SK-N-SH (cell line): ENCODE measurements around the gene GAMT. TPM values are rescaled to one million over a fixed set of nuclear protein-coding genes. Genes with fewer than 3 reads are reported as not detected.

Experiments used
- CTCF ChIA-PET: fragments of 300-600, 350-600 bp; formaldehyde crosslinking; extraction: SDS; loops from one replicate; lab custom pipeline; 2021; lab: Yijun Ruan, JAX
- POLR2A ChIA-PET: fragments of 350-600 bp; sonication (Branson Sonifier 250); formaldehyde crosslinking; extraction: SDS; loops from one replicate; lab custom pipeline; 2020; ENCODE audit warnings: antibody characterized with exemption, inconsistent platforms; lab: Yijun Ruan, JAX
- DNase-seq: peaks from one replicate; pipeline ENCODE4 v3.0.0; 2012
- H2AFZ ChIP-seq: fragments of 200-600 bp; sonication (generic); 2 replicates; pipeline ENCODE4 v1.8.1; 2016; ENCODE audit warnings: antibody characterized with exemption, mild to moderate bottlenecking, low read depth
- H3F3A ChIP-seq: fragments of 200-600 bp; sonication (generic); replicated peaks from 2 replicates; pipeline ENCODE3; 2016; ENCODE audit warnings: antibody characterized with exemption, mild to moderate bottlenecking; ENCODE audit not compliant: insufficient read depth
- H3K27ac ChIP-seq, 2 experiments: fragments of 200-500 bp in 1 of 2; fragments of 200-600 bp in 1 of 2; sonication (Bioruptor generic) in 1 of 2; sonication (generic), shearing (Covaris generic) in 1 of 2; 2 replicates each; pipeline versions ENCODE4 v1.5.1 to v1.6.1; 2014 to 2016; ENCODE audit warnings: low read depth in 2 of 2, inconsistent platforms in 1 of 2, low read length in 1 of 2, mild to moderate bottlenecking in 1 of 2, mixed read lengths in 1 of 2
- H3K27me3 ChIP-seq: fragments of 200-600 bp; sonication (generic), shearing (Covaris generic); 2 replicates; pipeline ENCODE4 v1.6.1; 2016; ENCODE audit warnings: mixed run types; ENCODE audit not compliant: insufficient read depth
- H3K36me3 ChIP-seq, 2 experiments: fragments of 200-500 bp in 1 of 2; fragments of 200-600 bp in 1 of 2; sonication (Bioruptor generic) in 1 of 2; sonication (generic) in 1 of 2; replicated peaks in 1 of 2; 2 replicates each; pipeline versions ENCODE3 to v1.5.1; 2014 to 2016; ENCODE audit warnings: low read length in 1 of 2, mild to moderate bottlenecking in 1 of 2; ENCODE audit not compliant: insufficient read depth in 2 of 2, control insufficient read depth in 1 of 2
- H3K4me1 ChIP-seq, 2 experiments: fragments of 200-500 bp in 1 of 2; fragments of 200-600 bp in 1 of 2; sonication (Bioruptor generic) in 1 of 2; sonication (generic), shearing (Covaris generic) in 1 of 2; 2 replicates each; pipeline versions ENCODE4 v1.5.1 to v1.6.1; 2014 to 2016; ENCODE audit warnings: low read depth in 1 of 2, low read length in 1 of 2, mixed run types in 1 of 2; ENCODE audit not compliant: insufficient read depth in 2 of 2, control insufficient read depth in 1 of 2
- H3K4me2 ChIP-seq: fragments of 200-600 bp; sonication (generic), shearing (Covaris generic); 2 replicates; pipeline ENCODE4 v1.6.1; 2017; ENCODE audit warnings: mixed run types
- H3K4me3 ChIP-seq, 2 experiments: fragments of 200-500 bp in 1 of 2; fragments of 200-600 bp in 1 of 2; sonication (Bioruptor generic) in 1 of 2; sonication (generic), shearing (Covaris generic) in 1 of 2; 2 replicates each; pipeline versions ENCODE4 v1.5.1 to v1.8.1; 2014 to 2016; ENCODE audit warnings: low read depth in 2 of 2, inconsistent platforms in 1 of 2, low read length in 1 of 2, mild to moderate bottlenecking in 1 of 2, mixed read lengths in 1 of 2, moderate library complexity in 1 of 2
- H3K79me2 ChIP-seq: fragments of 200-600 bp; sonication (generic); 2 replicates; pipeline ENCODE4 v1.8.1; 2017; ENCODE audit warnings: mild to moderate bottlenecking; ENCODE audit not compliant: insufficient read depth
- H3K9ac ChIP-seq: fragments of 200-600 bp; sonication (generic); 2 replicates; pipeline ENCODE4 v1.6.1; 2017; ENCODE audit warnings: mixed run types
- H3K9me2 ChIP-seq: fragments of 200-600 bp; sonication (generic); 2 replicates; pipeline ENCODE4 v1.6.1; 2017; ENCODE audit warnings: mixed run types
- H3K9me3 ChIP-seq: fragments of 200-600 bp; sonication (generic); 2 replicates; pipeline ENCODE4 v1.6.1; 2017; ENCODE audit warnings: mixed run types, mild to moderate bottlenecking, moderate library complexity
- H4K20me1 ChIP-seq: fragments of 200-600 bp; sonication (generic); 2 replicates; pipeline ENCODE4 v1.6.1; 2017; ENCODE audit warnings: mild to moderate bottlenecking, mixed run types; ENCODE audit not compliant: insufficient read depth
- CHD2 ChIP-seq: fragments of 150-350 bp; IDR thresholded peaks from 2 replicates; pipeline ENCODE4 v1.6.1; 2018; ENCODE audit warnings: low read length; ENCODE audit not compliant: partially characterized antibody
- EP300 ChIP-seq, 2 experiments: IDR thresholded peaks; 2 replicates each; pipeline versions ENCODE4 v1.4.0 to v1.6.1; 2012; ENCODE audit warnings: borderline replicate concordance in 1 of 2, low read depth in 1 of 2, low read length in 1 of 2
- EZH2phosphoT487 ChIP-seq: fragments of 200-600 bp; sonication (generic); IDR thresholded peaks from 2 replicates; pipeline ENCODE4 v1.6.1; 2017; ENCODE audit warnings: low read depth, mixed run types, mild to moderate bottlenecking, antibody characterized with exemption, moderate library complexity, borderline replicate concordance
- FOXJ3 ChIP-seq: sonication (generic); formaldehyde crosslinking; IDR thresholded peaks from 2 replicates; pipeline ENCODE4 v1.5.1; 2020; ENCODE audit warnings: mild to moderate bottlenecking, missing genetic modification reagents
- FOXM1 ChIP-seq: IDR thresholded peaks from 2 replicates; pipeline ENCODE4 v1.4.0; 2012; ENCODE audit warnings: low read depth, mild to moderate bottlenecking
- JUND ChIP-seq: IDR thresholded peaks from 2 replicates; pipeline ENCODE4 v1.4.0; 2012
- MXI1 ChIP-seq: IDR thresholded peaks from 2 replicates; pipeline ENCODE4 v1.6.1; 2012; ENCODE audit warnings: mild to moderate bottlenecking, low read depth, low read length, improper control_type of control experiment
- NRF1 ChIP-seq: IDR thresholded peaks from 2 replicates; pipeline ENCODE4 v1.6.1; 2012; ENCODE audit warnings: low read depth, mild to moderate bottlenecking, low read length
- RAD21 ChIP-seq: IDR thresholded peaks from 2 replicates; pipeline ENCODE4 v1.6.1; 2012; ENCODE audit warnings: mild to moderate bottlenecking, low read length
- RCOR1 ChIP-seq: fragments of 150-350 bp; IDR thresholded peaks from 2 replicates; pipeline ENCODE4 v1.6.1; 2017; ENCODE audit warnings: antibody characterized with exemption, low read length
- REST ChIP-seq: IDR thresholded peaks from 2 replicates; pipeline ENCODE4 v1.6.1; 2012; ENCODE audit warnings: mild to moderate bottlenecking, low read depth, low read length, moderate library complexity
- RFX5 ChIP-seq: IDR thresholded peaks from 2 replicates; pipeline ENCODE4 v1.6.1; 2012; ENCODE audit warnings: mild to moderate bottlenecking, improper control_type of control experiment, low read length
- SIN3A ChIP-seq: IDR thresholded peaks from 2 replicates; pipeline ENCODE4 v1.6.1; 2012; ENCODE audit warnings: low read depth, mild to moderate bottlenecking, low read length, moderate library complexity, borderline replicate concordance
- SMC3 ChIP-seq: IDR thresholded peaks from 2 replicates; pipeline ENCODE4 v1.6.1; 2012; ENCODE audit warnings: low read depth, low read length, improper control_type of control experiment
- WGBS: methylation state at CpG from one replicate; pipeline ENCODE4 v1.1.6; 2017; ENCODE audit warnings: low lambda C conversion rate; 5-methylcytosine and 5-hydroxymethylcytosine counted together
- polyA plus RNA-seq, 3 experiments: library from polyadenylated mRNA; depleted of rRNA; stranded (reverse); fragments of >200 nt; gene quantifications; 2 replicates each; pipeline ENCODE4 v1.2.3, GENCODE V29; 2012
- TF ChIP-seq, protein P1 (sequence below): fragments of 200-600 bp; sonication (generic); IDR thresholded peaks from 2 replicates; pipeline ENCODE4 v1.6.1; 2017; ENCODE audit warnings: antibody characterized with exemption, mild to moderate bottlenecking, moderate library complexity
- TF ChIP-seq, protein P2 (sequence below): IDR thresholded peaks from 2 replicates; pipeline ENCODE4 v1.4.0; 2012; ENCODE audit warnings: low read depth, borderline replicate concordance
- TF ChIP-seq, protein P3 (sequence below): IDR thresholded peaks from 2 replicates; pipeline ENCODE4; 2012
- TF ChIP-seq, protein P4 (sequence below): fragments of 150-350 bp; IDR thresholded peaks from 2 replicates; pipeline ENCODE4 v1.6.1; 2017; ENCODE audit warnings: antibody characterized with exemption, low read length, low read depth, borderline replicate concordance

Gene GAMT
- polyA plus RNA-seq, 1 of the 3 experiments (the other 2 are of a cell fraction) = 85.3 TPM

GRCh38 chr19:1412995-1413800, 11.9 kb upstream of the GAMT start (continued):
- TF ChIP-seq SMC3 = no peak
- no peak for TF ChIP-seq JUND
- TF ChIP-seq, all 33 proteins: peak for 0

GRCh38 chr19:1412323-1412923, 11.1 kb upstream of the GAMT start:
- ChIA-PET CTCF (interaction anchor here (1.3 to 2.8 kb wide), 3 partner anchors 20 to 146 kb away, joined by 3 to 13 read pairs (median 5); no protein-coding TSS in a partner anchor), POLR2A (interaction anchor here (0.9 to 1.5 kb wide), 2 partner anchors 24 to 137 kb away, joined by 3 to 5 read pairs; partner anchors contain the start of gene FAM174C)
- DNase-seq = no peak
- Histone ChIP-seq H2AFZ (no peak overlapping the region), H4K20me1 (peaks cover 88% of the 10 kb centered on the region), H3F3A (no peaks in the 10 kb centered on the region), H3K9me2 (no peaks in the 10 kb centered on the region), H3K9ac (no peak overlapping the region), H3K9me3 (no peaks in the 10 kb centered on the region), H3K79me2 (peaks cover 98% of the 10 kb centered on the region), H3K36me3 (peaks cover 0 to 20% of the 10 kb centered on the region in 2 experiments), H3K4me3 (no peak overlapping the region), H3K27me3 (no peaks in the 10 kb centered on the region), H3K27ac (no peak overlapping the region; a peak in 1 of 4 replicates), H3K4me1 (peaks cover 14 to 27% of the 10 kb centered on the region in 2 experiments; a peak in 3 of 4 replicates), H3K4me2 (no peak overlapping the region)
- WGBS = 85% methylated on average over 12 of the region's 21 CpGs
- TF ChIP-seq EP300 (IDR thresholded peaks at IDR 0.05; ENCODE audit: borderline replicate concordance in 1 of 2, low read depth in 1 of 2, low read length in 1 of 2) (no peak), FOXM1 (no peak), JUND (no peak), CHD2 (no peak), RFX5 (no peak), RAD21 (no peak), EZH2phosphoT487 (no peak), RCOR1 (no peak), MXI1 (no peak), SIN3A (no peak), NRF1 (no peak), REST (no peak), SMC3 (no peak), FOXJ3 (CRISPR knock-in tag) (no peak)
- TF ChIP-seq, protein P1, sequence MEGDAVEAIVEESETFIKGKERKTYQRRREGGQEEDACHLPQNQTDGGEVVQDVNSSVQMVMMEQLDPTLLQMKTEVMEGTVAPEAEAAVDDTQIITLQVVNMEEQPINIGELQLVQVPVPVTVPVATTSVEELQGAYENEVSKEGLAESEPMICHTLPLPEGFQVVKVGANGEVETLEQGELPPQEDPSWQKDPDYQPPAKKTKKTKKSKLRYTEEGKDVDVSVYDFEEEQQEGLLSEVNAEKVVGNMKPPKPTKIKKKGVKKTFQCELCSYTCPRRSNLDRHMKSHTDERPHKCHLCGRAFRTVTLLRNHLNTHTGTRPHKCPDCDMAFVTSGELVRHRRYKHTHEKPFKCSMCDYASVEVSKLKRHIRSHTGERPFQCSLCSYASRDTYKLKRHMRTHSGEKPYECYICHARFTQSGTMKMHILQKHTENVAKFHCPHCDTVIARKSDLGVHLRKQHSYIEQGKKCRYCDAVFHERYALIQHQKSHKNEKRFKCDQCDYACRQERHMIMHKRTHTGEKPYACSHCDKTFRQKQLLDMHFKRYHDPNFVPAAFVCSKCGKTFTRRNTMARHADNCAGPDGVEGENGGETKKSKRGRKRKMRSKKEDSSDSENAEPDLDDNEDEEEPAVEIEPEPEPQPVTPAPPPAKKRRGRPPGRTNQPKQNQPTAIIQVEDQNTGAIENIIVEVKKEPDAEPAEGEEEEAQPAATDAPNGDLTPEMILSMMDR = no peak
- TF ChIP-seq, protein P2, sequence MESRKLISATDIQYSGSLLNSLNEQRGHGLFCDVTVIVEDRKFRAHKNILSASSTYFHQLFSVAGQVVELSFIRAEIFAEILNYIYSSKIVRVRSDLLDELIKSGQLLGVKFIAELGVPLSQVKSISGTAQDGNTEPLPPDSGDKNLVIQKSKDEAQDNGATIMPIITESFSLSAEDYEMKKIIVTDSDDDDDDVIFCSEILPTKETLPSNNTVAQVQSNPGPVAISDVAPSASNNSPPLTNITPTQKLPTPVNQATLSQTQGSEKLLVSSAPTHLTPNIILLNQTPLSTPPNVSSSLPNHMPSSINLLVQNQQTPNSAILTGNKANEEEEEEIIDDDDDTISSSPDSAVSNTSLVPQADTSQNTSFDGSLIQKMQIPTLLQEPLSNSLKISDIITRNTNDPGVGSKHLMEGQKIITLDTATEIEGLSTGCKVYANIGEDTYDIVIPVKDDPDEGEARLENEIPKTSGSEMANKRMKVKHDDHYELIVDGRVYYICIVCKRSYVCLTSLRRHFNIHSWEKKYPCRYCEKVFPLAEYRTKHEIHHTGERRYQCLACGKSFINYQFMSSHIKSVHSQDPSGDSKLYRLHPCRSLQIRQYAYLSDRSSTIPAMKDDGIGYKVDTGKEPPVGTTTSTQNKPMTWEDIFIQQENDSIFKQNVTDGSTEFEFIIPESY = no peak
- TF ChIP-seq, protein P3, sequence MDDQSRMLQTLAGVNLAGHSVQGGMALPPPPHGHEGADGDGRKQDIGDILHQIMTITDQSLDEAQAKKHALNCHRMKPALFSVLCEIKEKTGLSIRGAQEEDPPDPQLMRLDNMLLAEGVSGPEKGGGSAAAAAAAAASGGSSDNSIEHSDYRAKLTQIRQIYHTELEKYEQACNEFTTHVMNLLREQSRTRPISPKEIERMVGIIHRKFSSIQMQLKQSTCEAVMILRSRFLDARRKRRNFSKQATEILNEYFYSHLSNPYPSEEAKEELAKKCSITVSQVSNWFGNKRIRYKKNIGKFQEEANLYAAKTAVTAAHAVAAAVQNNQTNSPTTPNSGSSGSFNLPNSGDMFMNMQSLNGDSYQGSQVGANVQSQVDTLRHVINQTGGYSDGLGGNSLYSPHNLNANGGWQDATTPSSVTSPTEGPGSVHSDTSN = no peak
- TF ChIP-seq, protein P4, sequence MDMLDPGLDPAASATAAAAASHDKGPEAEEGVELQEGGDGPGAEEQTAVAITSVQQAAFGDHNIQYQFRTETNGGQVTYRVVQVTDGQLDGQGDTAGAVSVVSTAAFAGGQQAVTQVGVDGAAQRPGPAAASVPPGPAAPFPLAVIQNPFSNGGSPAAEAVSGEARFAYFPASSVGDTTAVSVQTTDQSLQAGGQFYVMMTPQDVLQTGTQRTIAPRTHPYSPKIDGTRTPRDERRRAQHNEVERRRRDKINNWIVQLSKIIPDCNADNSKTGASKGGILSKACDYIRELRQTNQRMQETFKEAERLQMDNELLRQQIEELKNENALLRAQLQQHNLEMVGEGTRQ = no peak
